Epithelial cell of esophagus (primary cell): ENCODE measurements around the gene TANK.

Experiments
- DNase-seq: peaks from one replicate; pipeline ENCODE4 v3.0.0; 2010; ENCODE audit warnings: low read depth
- H3K4me3 ChIP-seq: 2 replicates; pipeline ENCODE4 v1.5.1; 2011; ENCODE audit warnings: mild to moderate bottlenecking, low read length, control low read depth
- TF ChIP-seq, protein P1 (sequence below): IDR thresholded peaks from 2 replicates; pipeline ENCODE4 v1.5.1; 2011; ENCODE audit warnings: low read depth, mild to moderate bottlenecking, low read length, control low read depth, inconsistent platforms; ENCODE audit not compliant: insufficient read depth; ENCODE audit errors: missing control alignments

The TANK gene

DNA sequence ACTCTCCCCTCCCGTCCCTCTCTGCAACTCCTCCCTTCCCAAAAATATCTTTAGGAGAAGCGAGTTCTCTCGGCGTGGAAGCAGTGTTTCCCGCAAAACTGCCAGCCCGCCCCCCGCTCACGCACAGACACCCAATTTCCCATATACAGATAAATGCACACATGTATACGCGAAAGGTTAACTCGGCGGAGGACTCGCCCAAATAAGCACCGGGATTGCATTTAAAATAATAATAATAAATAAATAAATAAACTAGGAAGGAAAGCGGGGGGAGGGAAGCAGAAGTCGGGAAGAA, 78.0 kb downstream of the TANK start:
- no peak for DNase-seq
- H3K4me3 ChIP-seq, result peak overlapping the region; percentile 57
- TF ChIP-seq, protein P1, sequence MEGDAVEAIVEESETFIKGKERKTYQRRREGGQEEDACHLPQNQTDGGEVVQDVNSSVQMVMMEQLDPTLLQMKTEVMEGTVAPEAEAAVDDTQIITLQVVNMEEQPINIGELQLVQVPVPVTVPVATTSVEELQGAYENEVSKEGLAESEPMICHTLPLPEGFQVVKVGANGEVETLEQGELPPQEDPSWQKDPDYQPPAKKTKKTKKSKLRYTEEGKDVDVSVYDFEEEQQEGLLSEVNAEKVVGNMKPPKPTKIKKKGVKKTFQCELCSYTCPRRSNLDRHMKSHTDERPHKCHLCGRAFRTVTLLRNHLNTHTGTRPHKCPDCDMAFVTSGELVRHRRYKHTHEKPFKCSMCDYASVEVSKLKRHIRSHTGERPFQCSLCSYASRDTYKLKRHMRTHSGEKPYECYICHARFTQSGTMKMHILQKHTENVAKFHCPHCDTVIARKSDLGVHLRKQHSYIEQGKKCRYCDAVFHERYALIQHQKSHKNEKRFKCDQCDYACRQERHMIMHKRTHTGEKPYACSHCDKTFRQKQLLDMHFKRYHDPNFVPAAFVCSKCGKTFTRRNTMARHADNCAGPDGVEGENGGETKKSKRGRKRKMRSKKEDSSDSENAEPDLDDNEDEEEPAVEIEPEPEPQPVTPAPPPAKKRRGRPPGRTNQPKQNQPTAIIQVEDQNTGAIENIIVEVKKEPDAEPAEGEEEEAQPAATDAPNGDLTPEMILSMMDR, result no peak

DNA sequence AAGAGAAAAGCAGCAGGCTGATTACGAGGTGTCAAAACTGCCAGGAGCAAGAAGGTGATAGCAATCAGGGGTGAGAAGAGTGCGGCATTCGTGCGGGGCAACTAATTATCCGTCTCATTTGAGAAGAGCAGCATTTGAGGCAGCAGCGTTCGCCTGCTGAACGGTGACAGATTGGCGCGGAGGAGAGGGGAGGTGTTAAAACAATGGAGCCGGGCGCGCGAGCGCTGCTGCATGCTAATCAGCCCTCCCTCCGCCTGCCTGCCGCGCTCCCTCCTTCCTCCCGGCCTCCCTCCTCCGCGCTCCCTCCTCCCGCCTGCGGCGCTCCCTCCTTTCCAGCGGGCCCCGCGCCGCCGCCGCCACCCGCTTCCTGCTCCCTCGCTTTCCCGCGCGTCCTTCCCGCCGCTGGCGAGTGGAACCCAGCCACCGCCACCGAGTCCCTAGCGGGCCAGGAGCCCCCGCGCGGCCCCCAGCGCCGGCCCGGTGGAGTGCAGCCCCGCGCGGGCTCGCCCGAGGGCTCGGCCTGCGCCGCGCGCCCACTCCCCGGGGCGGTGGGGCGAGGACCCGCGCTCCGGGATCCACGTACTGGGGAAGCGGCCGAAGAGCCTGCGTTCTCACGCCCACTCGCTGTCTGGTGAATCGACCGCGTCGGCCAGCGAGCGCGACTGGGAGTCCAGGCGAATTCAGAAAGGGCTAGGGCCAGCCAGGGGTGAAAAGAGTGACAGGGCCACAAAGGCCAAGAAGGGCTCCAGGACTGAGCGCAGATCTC, 78.5 kb downstream of the TANK start:
- peak; percentile 65 for DNase-seq

DNA sequence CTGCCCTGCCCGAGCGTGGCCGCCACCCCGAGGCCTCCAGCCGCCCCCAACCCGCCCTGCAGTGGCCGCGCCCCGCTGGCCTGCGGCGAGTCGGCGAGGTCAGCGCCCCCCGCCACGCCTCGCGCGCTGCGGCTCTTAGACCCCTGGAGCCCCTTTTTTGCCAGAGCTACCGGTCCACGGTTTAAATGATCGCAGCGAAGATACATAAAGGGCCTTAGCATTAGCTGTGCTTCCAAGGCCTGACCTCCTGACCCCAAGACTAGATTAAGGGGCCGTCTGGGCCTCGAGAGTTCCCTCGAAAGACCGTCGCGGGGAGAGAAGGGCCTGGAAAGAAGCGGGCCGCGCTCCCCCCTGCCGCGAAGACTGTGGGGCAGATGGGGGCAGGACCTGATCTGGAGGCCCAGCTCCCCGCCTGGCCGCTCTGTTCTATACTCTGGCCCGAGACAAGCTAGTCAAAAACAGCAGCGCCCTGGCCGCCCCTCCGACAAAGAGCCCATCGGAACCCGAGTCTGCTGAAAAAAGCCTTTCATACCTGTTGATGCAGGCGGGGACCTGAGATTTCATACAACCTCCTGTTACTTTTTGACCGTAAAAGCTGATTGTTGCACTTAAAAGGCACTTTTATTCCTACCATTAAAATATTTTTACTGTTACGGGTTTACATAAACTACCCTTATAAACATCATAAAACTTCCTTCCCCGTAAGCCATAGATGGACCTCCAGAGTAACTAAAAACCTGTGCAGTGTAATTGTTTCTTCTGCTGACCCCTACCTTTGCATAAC, 79.3 kb downstream of the TANK start:
- TF ChIP-seq, protein P1, result no peak
- no peak overlapping the region for H3K4me3 ChIP-seq
- no peak for DNase-seq

More for the DNA sequence above, 78.5 kb downstream of the TANK start:
- TF ChIP-seq, protein P1, result no peak
- peak overlapping the region; percentile 57 for H3K4me3 ChIP-seq

DNA sequence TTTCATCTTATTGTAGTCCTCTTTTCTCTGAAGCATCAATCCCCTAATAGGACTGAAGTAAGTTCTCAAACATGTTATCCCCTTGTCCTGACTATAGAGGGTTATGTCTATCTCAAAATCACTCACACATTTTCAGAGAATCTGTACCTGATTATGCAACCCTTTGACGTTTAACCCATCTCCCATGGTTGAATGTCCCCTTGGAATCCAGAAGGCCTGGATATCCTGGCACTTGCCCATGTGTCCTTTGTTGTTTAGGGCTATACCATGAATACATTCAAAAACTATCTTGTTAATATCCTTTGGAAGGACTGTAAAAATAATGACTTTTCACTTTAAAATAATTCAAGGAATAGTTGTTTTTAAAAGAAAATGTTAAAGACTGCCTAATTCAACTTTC, 81.7 kb downstream of the TANK start:
- H3K4me3 ChIP-seq, result no peak overlapping the region
- TF ChIP-seq, protein P1, result no peak

DNA sequence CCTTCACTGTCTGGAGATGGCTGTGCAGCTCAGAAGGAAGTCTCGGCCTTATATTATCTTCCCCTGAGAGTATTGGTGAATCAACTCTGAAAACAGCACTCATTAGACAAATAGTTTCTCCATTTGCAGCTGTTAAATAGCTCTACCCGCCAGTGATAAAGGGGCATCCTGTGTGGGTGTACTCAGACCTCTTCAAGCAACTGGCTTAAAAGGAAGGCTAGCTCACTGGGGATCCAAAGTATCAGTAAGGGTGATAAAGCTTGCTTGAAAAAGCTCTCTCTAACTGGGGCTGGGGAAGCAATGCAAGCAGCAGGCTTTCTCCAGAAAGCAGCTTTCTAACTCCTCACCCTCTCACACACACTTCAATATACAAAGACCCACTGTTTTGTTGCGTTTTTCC, 83.1 kb downstream of the TANK start:
- no peak overlapping the region for H3K4me3 ChIP-seq
- TF ChIP-seq, protein P1, result no peak
- no peak for DNase-seq

More for the DNA sequence above, 81.7 kb downstream of the TANK start:
- no peak for DNase-seq

DNA sequence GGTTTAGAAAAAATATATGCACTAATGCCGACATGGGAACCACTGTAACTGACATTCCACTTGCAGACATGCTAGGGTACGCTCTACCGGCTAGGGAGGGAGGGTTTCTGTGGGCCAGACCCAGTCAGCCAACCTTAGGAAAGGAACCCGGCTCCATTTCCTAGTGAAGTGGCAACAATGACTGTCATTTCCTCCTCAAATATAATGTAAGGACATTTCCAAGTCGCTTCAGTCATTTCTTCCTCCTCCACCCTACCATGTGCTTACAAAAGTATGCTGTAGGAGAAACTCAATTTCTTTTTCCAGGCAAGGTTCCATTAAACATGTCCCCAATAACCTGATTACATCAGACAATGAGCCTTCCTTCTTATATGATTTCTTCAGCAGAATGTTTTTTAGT, 83.7 kb downstream of the TANK start:
- DNase-seq, result no peak
- TF ChIP-seq, protein P1, result no peak
- peak overlapping the region; percentile 50 for H3K4me3 ChIP-seq

DNA sequence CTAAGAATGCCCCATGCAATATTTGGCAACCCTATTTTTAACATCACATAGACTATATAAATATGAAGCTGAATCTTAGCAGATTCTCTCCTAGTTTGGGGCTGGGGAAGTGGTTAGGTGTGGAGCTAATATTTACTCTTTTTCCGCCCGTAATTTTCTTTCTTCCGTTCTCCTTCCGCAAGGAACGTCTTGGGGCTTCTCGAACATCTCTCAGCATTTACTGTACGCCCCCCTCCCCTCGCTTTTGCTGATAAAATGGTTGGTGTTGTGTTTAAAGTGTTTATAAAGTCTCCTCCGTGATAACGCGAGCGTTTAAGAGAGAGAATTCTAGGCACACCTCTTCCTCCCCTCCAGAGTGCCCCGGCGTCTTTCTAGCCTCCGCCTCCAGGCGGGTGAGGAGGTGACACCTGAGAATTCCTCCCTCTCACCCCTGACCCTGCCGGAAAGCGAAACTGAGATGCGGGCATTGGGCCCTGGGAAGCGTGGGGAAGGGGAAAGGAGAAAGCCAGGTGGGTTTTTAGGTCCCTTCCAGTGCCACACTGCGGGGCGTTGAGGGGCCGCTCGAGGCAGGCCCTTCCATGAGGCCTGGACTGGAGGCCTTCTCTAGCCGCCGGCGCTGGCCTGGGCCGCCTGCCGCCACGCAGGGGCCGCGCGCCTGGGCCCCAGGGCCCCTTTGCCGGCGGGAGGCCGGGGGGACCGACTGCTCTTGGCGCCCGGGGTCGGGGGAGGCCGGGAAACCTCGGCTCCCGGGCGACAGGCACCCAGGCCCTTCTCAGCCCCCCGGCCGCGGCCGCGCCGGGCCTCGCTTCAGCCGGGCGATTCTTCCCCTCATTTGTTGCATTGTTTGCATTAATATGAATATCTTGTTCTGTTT, 84.4 kb downstream of the TANK start:
- peak overlapping the region; percentile 50 for H3K4me3 ChIP-seq
- DNase-seq, result peak; percentile 67
